ENCODE results near the gene PRCC. TPM values are rescaled to one million over a fixed set of nuclear protein-coding genes. Genes with fewer than 3 reads are reported as not detected.

The PRCC gene
- total RNA-seq, 1 donor from 2014 or later, result 56.0 TPM

GRCh38 chr1:156772728-156773497, 5.6 kb downstream of the PRCC start:
- no peak for TF ChIP-seq CTCF (IDR thresholded peaks at IDR 0.05; ENCODE audit: insufficient read depth, low read length, poor library complexity, severe bottlenecking)
- no peaks in the 10 kb centered on the region for H3K27me3 ChIP-seq (ENCODE audit: control insufficient read depth, insufficient read depth, low read length)
- H3K36me3 ChIP-seq (ENCODE audit: control insufficient read depth, insufficient read depth, low read length), result no peaks in the 10 kb centered on the region
- no peak for DNase-seq (ENCODE audit: low read depth)
- H3K4me3 ChIP-seq (ENCODE audit: low read depth, low read length), result no peak overlapping the region

DNA sequence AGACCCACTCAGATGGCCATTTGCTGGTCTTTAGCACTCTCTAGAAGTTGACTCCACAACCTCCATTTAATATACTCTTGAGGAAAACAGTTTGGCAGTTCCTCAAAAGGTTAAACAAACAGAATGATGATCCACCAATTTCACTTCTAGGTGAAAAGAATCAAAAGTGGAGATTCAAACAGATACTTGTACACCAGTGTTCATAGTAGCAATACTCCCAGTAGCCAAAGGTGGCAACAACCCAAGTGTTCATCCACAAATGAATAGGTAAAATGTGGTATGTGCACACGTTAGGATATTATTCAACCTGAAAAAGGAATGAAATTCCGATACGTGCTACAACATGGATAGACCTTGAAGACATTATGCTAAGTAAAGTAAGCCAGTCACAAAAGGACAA, 6.3 kb downstream of the PRCC start:
- TF ChIP-seq CTCF (IDR thresholded peaks at IDR 0.05; ENCODE audit: insufficient read depth, low read length, poor library complexity, severe bottlenecking), result peak; percentile 8
- DNase-seq (ENCODE audit: low read depth), result no peak
- Histone ChIP-seq H3K27me3 (ENCODE audit: control insufficient read depth, insufficient read depth, low read length) (no peaks in the 10 kb centered on the region), H3K36me3 (ENCODE audit: control insufficient read depth, insufficient read depth, low read length) (no peaks in the 10 kb centered on the region), H3K4me3 (ENCODE audit: low read depth, low read length) (no peak overlapping the region)

- Histone ChIP-seq H3K27me3 (ENCODE audit: control insufficient read depth, insufficient read depth, low read length) (no peaks in the 10 kb centered on the region), H3K36me3 (ENCODE audit: control insufficient read depth, insufficient read depth, low read length) (no peaks in the 10 kb centered on the region), H3K4me3 (ENCODE audit: low read depth, low read length) (no peak overlapping the region)
- no peak for TF ChIP-seq CTCF (IDR thresholded peaks at IDR 0.05; ENCODE audit: insufficient read depth, low read length, poor library complexity, severe bottlenecking)
- DNase-seq (ENCODE audit: low read depth), result no peak
Observed at GRCh38 chr1:156775799-156776198, 8.5 kb downstream of the PRCC start.

DNA sequence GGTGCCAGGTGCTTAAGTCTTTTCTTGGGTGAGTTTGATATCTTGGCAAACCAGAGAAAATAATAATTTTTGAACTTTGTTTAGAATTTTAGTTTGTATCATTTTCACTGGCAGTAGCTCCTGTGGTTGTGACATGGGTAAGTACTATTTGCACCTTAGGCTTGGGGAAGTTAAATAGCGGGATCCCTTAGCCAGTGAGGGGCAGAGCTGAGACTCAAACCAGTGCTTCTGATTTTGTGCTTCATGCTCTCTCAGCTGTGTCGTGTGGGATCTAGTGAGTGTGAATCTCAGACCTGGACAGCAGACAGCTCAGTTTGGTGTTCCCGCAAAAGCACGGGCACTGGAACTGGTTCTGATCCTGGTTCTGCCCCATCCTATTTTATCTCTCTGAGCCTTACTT, 9.6 kb downstream of the PRCC start:
- no peak overlapping the region for H3K4me3 ChIP-seq (ENCODE audit: low read depth, low read length)
- no peaks in the 10 kb centered on the region for H3K27me3 ChIP-seq (ENCODE audit: control insufficient read depth, insufficient read depth, low read length)
- H3K36me3 ChIP-seq (ENCODE audit: control insufficient read depth, insufficient read depth, low read length), result no peaks in the 10 kb centered on the region
- DNase-seq (ENCODE audit: low read depth), result no peak
- no peak for TF ChIP-seq CTCF (IDR thresholded peaks at IDR 0.05; ENCODE audit: insufficient read depth, low read length, poor library complexity, severe bottlenecking)

DNA sequence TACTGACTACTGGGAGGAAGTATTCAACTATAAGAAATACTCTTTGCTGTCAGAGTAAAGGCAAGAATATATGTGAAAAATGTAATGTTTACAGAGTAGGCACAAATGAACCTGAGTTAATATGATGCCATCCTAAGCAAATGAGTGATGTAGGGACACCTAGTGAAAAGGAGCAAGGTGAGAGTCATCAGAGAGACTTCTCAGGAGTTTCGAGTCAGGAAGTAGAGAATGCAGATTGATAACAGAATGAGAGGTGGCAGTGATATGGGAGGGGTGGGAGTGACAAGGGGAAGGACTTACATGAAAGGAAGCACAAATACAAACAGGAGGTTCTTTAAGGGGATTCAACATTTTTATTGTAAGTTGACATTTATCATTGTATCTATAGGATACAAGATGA, 10.2 kb downstream of the PRCC start:
- Histone ChIP-seq H3K27me3 (ENCODE audit: control insufficient read depth, insufficient read depth, low read length) (no peaks in the 10 kb centered on the region), H3K36me3 (ENCODE audit: control insufficient read depth, insufficient read depth, low read length) (no peaks in the 10 kb centered on the region), H3K4me3 (ENCODE audit: low read depth, low read length) (no peak overlapping the region)
- no peak for DNase-seq (ENCODE audit: low read depth)
- no peak for TF ChIP-seq CTCF (IDR thresholded peaks at IDR 0.05; ENCODE audit: insufficient read depth, low read length, poor library complexity, severe bottlenecking)
